NCI-H2081 (cell line): ENCODE data around the gene NLRP14.
A peak's percentile ranks its signal among the peaks of the same experiment; 100 is the strongest.

Experiments used
- DNase-seq, 2 experiments: peaks; one replicate each; lab custom pipeline; 2025; lab: John Stamatoyannopoulos, UW

NLRP14 gene, protein sequence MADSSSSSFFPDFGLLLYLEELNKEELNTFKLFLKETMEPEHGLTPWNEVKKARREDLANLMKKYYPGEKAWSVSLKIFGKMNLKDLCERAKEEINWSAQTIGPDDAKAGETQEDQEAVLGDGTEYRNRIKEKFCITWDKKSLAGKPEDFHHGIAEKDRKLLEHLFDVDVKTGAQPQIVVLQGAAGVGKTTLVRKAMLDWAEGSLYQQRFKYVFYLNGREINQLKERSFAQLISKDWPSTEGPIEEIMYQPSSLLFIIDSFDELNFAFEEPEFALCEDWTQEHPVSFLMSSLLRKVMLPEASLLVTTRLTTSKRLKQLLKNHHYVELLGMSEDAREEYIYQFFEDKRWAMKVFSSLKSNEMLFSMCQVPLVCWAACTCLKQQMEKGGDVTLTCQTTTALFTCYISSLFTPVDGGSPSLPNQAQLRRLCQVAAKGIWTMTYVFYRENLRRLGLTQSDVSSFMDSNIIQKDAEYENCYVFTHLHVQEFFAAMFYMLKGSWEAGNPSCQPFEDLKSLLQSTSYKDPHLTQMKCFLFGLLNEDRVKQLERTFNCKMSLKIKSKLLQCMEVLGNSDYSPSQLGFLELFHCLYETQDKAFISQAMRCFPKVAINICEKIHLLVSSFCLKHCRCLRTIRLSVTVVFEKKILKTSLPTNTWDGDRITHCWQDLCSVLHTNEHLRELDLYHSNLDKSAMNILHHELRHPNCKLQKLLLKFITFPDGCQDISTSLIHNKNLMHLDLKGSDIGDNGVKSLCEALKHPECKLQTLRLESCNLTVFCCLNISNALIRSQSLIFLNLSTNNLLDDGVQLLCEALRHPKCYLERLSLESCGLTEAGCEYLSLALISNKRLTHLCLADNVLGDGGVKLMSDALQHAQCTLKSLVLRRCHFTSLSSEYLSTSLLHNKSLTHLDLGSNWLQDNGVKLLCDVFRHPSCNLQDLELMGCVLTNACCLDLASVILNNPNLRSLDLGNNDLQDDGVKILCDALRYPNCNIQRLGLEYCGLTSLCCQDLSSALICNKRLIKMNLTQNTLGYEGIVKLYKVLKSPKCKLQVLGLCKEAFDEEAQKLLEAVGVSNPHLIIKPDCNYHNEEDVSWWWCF

DNA sequence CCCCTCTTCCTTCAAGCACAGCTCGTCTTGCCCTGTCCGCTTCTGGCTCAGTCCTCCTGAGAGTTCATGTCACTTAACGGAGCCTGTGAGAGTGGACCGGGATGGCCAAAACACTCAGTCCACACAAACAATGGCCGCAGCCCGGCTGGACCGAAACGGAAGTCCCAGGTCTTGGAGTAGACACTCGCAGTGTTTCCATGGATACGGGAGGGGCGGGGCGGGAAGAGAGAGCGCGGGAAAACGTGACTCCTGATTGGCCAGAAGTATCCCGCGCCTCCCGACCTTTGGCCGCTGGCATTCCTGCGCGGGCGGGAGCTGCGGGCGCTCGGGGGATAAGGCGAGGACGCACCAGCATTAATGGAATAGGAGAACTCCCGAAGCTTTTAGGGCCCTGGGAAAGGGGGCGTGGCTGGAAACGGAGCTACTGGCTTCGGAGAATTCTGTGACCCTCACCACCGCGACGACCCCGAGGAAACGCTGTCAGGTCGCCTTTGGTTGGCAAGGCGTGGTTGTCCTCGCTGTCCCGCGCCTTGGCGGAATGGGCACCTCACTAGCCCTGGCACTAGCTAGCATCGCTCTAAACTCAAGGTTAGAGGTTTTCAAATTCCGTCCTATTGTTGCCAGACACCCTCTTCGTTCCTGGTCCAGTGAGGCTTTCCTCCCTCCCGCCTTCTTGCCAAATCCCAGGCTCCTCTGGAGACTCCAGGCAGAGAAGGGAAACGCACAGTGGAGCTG lies at the start of gene NLRP14, which contains the start of gene ZNF214:
TSS of gene NLRP14 (plus strand) at position 297 of the 735 bp plus-strand sequence. CDS start 18,108 bp downstream, outside the sequence.
TSS of gene ZNF214 (minus strand) at position 164 of the 735 bp plus-strand sequence. CDS start 17,511 bp downstream, outside the sequence.
- DNase-seq: peak; percentile 85 to 91

DNA sequence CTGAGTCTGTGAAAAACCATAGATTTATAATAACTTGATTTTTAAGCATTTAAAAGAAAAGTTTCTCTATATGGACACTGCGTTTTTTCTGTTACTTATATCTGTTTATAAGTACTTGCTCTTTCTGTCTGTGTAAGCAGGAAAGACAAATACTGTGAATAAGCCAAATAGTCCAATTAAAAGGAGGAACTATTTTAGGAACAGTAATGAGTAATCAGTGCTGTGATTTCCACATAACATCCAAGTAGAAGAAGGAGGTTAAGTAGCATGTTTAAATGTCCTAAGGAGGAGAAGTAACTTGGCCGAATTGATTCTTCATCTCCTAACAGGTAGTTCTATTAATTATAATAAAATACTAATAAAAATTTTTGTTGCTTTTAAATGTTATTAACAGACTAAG lies 40.9 kb upstream of the NLRP14 start:
- DNase-seq: no peak

DNA sequence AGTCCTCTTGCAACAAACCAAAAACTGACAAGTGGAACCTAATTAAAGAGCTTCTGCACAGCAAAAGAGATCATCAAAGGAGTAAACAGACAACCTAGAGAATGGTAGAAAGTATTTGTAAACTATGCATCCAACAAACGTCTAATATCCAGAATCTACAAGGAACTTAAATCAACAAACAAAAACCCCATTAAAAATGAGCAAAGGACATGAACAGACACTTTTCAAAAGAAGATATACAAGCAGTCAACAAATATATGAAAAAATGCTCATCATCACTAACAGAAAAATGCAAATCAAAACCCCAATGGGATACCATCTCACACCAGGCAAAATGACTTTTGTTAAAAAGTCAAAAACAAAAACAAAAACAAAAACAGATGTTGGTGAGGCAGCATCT lies 33.8 kb upstream of the NLRP14 start:
- DNase-seq: no peak

DNA sequence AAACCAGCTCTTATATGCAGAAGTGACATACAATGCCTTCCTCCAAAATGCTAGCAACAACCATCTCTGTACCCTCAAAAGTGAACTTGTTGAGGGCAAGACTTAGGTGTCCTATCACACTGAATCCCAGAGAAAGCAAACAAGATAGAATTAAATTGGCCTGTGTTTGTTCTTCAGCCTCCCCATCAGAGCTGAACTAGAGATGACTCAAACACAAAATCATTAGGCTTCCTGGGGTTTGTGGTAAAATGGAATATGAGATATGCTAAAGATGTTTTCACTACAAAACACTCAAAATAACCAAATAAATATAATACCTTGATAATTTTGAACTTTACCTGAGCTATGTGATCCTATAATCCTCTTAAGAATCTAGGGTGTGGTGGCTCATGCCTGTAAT lies 31.8 kb upstream of the NLRP14 start:
- DNase-seq: no peak

DNA sequence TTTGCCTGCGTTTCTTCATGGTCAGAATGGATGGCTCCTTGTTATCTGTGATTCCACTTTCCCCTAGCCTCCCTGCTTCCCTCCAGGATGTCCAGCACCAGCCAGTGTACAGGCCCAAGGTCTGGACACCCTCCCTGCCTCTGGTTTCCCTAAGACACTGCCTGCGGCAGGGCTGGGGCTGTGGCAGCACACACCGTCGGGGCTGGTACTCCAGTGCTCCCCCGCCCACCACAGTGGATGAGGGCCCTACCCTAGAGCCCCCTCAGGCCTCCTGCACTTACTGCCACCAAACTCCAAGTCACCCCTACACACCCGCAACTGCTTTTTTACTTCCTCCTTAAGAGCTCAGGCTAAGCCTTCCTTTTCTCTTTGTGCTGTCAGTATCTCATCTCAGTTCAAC lies 29.1 kb upstream of the NLRP14 start:
- no peak for DNase-seq

DNA sequence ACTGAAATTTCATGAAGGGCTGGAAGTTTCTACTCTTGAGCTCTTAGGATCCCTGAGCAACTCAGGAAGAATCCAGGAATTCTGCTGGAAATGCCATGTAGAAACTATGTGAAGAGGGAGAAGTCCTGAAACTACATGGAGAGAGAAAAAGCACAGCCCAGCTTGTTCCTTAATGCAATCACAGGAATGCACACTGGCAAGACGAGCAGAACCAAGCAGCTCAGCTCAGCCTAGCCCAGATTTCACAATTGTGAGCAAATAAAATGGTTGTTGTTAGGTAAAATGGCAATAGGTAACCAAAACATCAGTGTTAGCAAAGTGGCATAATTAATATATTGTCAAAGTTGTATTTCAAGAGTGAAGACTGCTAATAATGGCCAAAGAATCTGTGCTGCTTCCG lies 28.3 kb upstream of the NLRP14 start:
- DNase-seq: no peak

DNA sequence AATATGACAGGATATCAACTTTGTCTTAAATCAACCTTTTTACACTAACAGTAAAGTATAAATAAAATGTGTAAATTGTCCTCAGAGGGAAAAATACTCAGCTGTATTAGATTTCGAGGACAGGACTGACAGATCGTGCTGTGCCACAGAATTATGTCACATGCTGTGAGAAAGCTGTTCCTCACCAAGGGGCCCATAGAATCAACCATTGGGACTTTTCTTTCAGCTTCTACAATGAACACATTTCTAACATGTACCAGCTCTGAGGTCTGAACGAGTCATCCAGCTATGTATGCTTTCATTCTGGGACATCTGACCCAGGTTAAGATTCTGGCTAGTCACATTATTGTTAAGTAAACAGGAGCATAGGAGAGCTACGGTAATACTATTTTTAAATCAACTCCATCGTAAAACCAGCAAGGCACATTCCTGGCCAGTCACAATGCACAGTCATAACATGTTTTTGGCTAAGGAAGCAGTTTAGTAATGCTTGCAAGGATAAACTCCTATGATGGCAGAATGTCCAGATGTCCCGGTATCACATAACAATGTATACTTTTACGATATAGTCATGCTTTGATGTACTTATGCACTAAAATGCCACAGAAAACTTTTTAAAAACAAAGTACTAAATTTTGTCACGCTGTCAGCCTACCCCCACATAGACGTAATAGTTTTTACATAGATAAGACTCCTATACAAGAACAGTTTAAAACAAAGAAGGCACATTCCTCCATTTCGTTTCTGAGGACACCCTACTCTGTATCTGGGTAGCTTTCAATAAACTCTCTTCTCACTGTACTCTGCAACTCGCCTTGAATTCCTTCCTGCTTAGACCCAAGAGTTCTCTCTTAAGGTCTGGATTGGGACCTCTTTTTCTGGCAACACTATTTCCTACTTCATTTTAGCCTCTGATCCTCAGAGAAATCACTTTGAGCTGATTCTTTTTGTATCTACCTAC lies 27.5 kb upstream of the NLRP14 start:
- no peak for DNase-seq

DNA sequence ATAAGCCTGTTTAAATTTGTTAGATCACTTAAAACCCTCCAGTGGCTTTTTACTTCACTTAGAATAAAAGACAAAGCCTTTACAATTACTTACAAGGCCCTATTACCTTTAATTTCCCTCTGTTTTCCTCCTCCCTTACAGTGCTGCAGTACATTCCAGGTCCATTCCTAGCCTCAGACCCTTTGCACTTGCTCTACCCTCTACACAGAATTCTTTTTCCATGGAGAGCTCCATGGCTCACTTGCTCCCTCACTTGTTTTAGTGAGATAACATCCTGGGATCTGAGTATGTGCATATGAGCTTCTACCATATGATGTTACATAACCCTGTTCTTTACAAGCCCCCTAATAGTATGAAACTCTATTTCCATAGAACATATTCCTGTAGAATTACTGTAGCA lies 24.6 kb upstream of the NLRP14 start:
- no peak for DNase-seq

DNA sequence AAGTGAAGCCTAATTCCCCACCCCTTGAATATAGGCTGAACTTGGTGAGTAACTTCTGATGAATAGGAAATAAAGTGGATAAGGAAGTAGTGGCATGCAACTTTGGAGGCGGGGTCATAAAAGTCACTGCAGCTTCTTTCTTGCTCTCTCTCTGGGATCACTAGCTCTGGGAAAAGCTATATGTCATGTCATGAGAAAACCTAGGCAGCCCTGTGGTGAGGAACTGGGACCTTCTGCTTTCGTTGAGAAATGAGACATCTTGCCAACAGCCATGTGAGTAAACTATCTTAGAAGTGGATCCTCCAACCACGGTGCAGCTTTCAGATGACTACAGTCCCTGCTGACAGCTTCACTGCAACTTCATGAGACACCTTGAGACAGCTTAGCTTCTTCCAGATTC lies 15.8 kb upstream of the NLRP14 start:
- DNase-seq: no peak

DNA sequence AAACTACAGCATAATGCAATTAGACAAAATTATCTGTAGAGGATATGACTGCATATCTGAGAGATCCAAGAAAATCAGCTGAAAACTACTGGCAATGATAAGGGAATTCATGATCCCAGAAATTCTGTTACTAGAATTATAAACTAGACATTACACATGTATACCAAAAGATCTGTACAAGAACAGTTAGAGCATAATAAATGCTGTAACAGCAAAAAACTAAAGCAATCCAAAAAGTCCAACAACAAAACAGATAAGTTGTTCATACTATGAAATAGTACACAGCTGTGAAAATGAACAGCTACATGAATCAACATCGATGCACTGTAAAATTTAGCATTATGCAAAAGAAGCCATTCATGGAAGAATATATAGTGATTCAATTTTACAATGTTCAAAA lies 6.2 kb upstream of the NLRP14 start:
- no peak for DNase-seq

DNA sequence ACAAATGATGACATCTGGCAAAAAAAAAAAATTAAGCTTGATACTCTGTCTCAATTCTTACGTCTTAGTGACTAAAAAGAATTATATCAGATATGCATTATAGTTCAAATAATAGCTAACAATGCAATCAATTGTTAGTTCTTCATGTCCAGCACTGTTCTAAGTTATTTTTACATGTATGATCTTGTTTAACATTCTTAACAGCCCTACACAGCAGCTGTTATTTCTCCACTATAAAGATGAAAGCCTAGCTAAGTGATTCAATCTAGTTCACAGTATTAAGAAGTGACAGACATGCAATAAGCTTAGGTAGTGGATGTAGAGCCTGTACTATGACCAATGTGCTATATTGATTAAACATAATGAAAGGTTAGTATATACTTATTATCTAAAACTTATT lies 4.3 kb upstream of the NLRP14 start:
- no peak for DNase-seq

DNA sequence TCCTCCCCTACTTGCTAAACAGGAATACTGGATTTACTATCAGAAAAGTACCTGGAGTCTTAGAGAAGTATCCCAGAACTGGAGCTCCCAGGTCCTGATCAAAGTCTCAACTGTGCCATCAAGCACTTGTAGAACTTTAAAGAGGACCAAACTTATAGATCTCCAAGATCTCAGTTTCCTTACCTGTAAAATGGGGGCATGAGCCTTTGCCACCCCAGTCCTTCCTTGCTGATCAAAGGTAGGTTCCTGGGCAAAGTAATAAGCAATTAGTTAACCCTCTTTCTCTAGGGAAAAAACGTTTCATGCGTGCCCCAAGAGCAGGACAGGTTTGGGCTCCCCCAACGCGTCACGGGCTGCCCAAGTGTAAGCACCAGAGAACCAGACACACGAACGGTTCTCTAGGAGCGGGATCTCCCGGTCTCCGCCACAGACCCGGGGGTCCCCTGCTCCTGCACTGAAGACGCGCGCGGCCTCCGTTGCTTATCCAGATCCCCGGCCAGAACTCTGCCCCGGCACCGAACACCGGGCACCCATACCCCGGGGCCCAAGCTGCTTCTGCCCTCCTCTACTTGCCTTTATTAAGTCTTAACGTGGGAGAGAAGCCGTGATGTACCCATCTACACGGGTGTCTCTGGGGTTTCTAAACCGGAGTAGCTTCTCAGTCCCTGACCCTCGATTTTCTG lies 638 bp upstream of the NLRP14 start:
- DNase-seq: peak; percentile 4 to 35

DNA sequence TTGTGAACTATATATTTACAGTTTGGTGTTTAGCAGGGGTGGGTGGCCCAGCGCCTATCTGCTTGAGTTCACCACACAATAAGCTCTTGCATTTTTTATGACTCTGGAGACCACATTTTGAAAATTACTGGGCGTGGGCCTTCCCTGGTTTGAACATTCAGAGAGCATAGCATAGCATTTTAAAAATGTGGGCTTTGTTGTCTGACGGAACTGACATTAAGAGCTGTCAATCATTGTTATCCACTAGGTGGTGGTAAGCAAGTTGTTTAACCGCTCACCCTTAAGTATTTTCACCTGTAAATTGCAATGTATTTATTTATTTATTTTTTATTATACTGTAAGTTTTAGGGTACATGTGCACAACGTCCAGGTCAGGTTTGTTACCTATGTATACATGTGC lies 1.0 kb downstream of the NLRP14 start:
- no peak for DNase-seq

DNA sequence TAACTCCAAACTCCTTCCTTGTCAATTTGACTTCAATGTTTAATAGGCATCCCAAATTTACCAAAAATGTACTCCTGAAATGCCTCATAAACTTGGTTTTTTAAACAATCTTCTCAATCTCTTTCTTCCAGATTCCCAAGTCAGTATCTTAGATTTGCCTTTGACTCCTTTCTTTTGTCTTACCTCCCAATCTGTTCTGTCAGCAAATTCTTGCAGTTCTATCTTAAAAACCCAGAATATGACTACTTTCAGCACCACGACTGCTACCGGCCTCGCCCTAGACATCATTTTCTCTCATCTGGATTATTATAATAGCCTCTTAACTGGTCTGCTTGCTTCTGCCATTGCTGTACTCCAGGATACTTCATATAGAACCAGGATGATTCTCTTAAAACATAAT lies 7.9 kb downstream of the NLRP14 start:
- no peak for DNase-seq

DNA sequence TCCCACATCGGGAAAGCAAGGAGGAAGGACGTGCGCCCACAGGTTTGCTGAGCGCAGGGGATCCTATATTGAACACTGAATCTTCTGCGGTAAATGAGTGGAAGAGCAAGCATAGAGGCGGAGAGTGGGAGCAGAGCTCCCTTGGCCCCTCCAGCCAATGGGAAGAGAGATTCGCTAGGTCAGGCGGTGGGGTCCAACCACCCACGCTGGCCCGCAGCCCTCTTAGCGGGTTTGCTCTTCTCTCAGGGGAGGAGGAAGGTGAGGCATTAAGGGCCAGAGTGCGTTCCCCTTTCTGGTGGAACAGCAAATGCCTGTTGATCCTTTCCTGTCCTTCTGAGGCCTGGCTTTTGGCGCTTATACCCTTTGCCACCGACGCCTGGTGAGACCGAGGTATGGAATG lies 10.6 kb downstream of the NLRP14 start:
- no peak for DNase-seq

DNA sequence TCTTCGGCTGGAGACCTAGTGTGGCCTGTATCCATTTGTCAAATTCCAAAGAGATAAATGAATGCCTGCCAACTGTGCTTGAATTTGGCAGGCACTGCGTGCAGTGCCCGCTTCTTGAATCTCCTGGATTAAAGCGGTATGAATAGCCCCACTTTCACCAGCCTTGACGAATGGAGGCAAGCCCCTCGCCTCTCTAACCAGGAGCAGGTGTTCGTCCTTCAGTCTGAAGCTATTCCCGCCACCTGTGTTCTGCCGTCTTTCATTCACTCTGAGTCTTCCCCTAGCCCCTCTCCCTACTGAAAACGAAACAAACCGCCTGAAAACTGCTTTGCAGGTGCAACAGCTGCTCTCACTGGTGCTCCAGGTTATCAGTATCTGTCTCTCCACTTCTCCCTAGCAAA lies 11.2 kb downstream of the NLRP14 start:
- no peak for DNase-seq

DNA sequence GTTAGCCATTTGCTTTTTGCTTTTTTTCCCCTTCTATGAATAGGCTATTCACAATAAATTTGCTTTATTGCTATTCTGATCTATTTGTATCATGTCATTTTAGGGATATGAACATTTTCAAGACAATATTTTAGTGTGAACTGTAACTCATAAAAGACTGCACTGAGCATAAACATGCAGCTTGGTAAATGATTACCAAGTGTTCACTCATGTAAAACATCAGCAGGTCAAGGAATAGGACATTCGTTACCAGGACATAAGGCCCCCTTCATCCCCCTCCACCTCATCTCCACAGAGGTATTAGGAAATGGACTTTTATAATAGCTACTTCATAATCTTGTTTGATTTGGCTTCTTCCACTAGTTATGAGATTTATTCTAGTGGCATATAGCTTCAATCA lies 12.4 kb downstream of the NLRP14 start:
- DNase-seq: no peak

DNA sequence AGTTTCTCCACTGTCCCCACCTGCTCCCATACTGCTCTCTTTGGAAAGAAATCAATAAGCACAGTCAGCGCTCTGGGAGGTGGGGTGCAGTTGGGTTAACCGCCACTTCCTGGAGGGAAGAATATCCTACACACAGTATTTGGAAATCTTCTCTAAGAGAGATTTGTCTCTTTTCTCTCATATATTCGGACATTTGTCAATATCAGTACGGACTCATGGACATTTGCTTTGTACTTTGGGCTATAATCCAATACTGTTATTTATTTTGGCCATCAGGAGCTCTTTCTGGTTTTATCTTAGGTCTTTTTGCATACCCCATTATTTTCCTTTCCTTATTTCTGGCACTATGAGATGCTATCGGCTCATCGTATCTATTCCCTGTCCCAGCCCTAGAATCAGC lies 13.7 kb downstream of the NLRP14 start:
- no peak for DNase-seq

DNA sequence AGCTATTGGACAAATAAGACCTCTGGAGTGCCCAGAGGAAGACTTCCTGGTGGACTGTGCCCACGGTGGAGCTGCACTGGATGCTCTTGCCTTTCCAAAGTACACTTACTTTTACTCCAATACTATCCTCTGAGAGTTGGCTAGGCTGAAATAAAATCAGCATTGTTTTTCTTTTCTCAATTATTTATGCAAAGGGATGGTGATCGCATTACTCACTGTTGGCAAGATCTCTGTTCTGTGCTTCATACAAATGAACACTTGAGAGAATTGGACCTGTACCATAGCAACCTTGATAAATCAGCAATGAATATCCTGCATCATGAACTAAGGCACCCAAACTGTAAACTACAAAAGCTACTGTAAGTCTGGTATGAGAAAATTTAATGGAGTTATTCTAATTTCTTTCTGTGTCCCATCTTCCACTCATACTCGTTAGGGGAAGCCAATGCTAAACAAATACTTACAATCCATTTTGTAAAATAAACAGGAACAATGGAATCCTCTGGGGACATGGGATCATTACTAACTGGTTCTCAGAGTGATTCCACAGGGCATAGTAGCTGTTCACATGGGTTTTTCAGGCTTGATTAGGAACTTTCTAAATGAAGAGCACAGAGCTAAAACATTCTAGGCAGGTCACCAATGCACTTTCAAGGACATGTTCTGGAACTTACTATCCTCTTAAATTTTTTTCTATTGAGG lies 26.3 kb downstream of the NLRP14 start:
- DNase-seq: no peak

DNA sequence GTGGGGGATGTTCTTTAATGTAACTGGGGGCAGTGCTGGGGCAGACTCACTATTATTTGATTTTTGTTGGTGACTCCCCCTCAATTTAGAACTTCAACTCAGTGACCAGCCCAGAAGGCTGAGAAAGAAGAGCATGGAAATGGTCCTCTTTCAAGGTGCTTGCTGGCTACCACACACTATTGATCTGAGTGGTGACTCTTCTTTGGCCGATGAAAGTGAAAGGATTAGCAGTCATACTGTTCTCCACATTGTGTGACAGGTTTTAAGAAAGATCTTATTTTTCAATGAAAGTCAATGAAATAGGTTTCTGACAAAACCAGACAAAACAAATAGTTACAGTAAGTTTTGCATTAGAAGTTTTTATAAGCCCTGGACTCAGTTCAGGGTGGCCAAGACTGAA lies 29.9 kb downstream of the NLRP14 start:
- no peak for DNase-seq
